Neutrophil (primary cell): ENCODE results near the gene ARHGAP9.

Experiments used
- H3K27ac ChIP-seq: fragments of 200-600 bp; sonication (generic); 2 replicates; pipeline ENCODE4 v1.5.1; 2016; ENCODE audit warnings: mild to moderate bottlenecking, moderate library complexity
- H3K27me3 ChIP-seq: fragments of 200-600 bp; sonication (generic); 2 replicates; pipeline ENCODE4 v1.6.0; 2016; ENCODE audit warnings: mild to moderate bottlenecking
- H3K36me3 ChIP-seq: fragments of 200-600 bp; sonication (generic); 2 replicates; pipeline ENCODE4 v1.5.1; 2017
- H3K4me1 ChIP-seq, 2 experiments: fragments of 200-600 bp in 1 of 2; sonication (generic) in 1 of 2; 1 replicate in 1 of 2; 2 replicates in 1 of 2; pipeline versions ENCODE4 v1.5.1 to v1.6.1; 2013 to 2016; ENCODE audit warnings: low read depth in 1 of 2, low read length in 1 of 2, mild to moderate bottlenecking in 1 of 2, moderate library complexity in 1 of 2; ENCODE audit not compliant: control insufficient read depth in 1 of 2, insufficient read depth in 1 of 2
- H3K4me3 ChIP-seq, 2 experiments: fragments of 200-600 bp in 1 of 2; sonication (generic) in 1 of 2; 1 replicate in 1 of 2; 2 replicates in 1 of 2; pipeline ENCODE4 v1.5.1; 2013 to 2016; ENCODE audit warnings: low read depth in 1 of 2, low read length in 1 of 2, mild to moderate bottlenecking in 1 of 2, moderate library complexity in 1 of 2
- H3K9me3 ChIP-seq: fragments of 200-600 bp; sonication (generic); 2 replicates; pipeline ENCODE4 v1.5.1; 2016
- CTCF ChIP-seq: fragments of 200-600 bp; sonication (generic); IDR thresholded peaks from 2 replicates; pipeline ENCODE4 v1.5.1; 2016; ENCODE audit warnings: antibody characterized with exemption

Gene ARHGAP9

GRCh38 chr12:57525615-57526383, 46.1 kb upstream of the ARHGAP9 start:
- H3K9me3 ChIP-seq = no peaks in the 10 kb centered on the region
- TF ChIP-seq CTCF = no peak
- peaks cover 68% of the 10 kb centered on the region for H3K36me3 ChIP-seq
- H3K4me1 ChIP-seq = peaks cover 36 to 43% of the 10 kb centered on the region in 2 experiments
- H3K27ac ChIP-seq = peak overlapping the region; percentile 100
- no peak overlapping the region for H3K4me3 ChIP-seq
- H3K27me3 ChIP-seq = no peaks in the 10 kb centered on the region

GRCh38 chr12:57524814-57525614, 45.3 kb upstream of the ARHGAP9 start:
- Histone ChIP-seq H3K9me3 (no peaks in the 10 kb centered on the region), H3K4me3 (peak overlapping the region in 1 of 2 experiments; percentile 78), H3K4me1 (peaks cover 38 to 44% of the 10 kb centered on the region in 2 experiments), H3K36me3 (peaks cover 60% of the 10 kb centered on the region), H3K27ac (peak overlapping the region; percentile 100), H3K27me3 (no peaks in the 10 kb centered on the region)
- TF ChIP-seq CTCF = no peak

- H3K4me1 ChIP-seq = peaks cover 47 to 50% of the 10 kb centered on the region in 2 experiments
Observed at GRCh38 chr12:57523706-57524614, 44.3 kb upstream of the ARHGAP9 start.

GRCh38 chr12:57522887-57523705, 43.4 kb upstream of the ARHGAP9 start:
- no peak for TF ChIP-seq CTCF
- peak overlapping the region; percentile 78 to 99 for H3K4me3 ChIP-seq
- peaks cover 55 to 59% of the 10 kb centered on the region in 2 experiments for H3K4me1 ChIP-seq

More at GRCh38 chr12:57523706-57524614, 44.3 kb upstream of the ARHGAP9 start:
- Histone ChIP-seq H3K27me3 (no peaks in the 10 kb centered on the region), H3K4me3 (peak overlapping the region; percentile 78 to 99), H3K27ac (peak overlapping the region; percentile 100), H3K9me3 (no peaks in the 10 kb centered on the region), H3K36me3 (peaks cover 49% of the 10 kb centered on the region)
- TF ChIP-seq CTCF = no peak

More at GRCh38 chr12:57522887-57523705, 43.4 kb upstream of the ARHGAP9 start:
- no peaks in the 10 kb centered on the region for H3K9me3 ChIP-seq
- H3K27ac ChIP-seq = peak overlapping the region; percentile 100
- peaks cover 48% of the 10 kb centered on the region for H3K36me3 ChIP-seq
- H3K27me3 ChIP-seq = no peaks in the 10 kb centered on the region
